ENCODE measurements around the gene C16orf86. TPM values are rescaled to one million over a fixed set of nuclear protein-coding genes. Genes with fewer than 3 reads are reported as not detected.

C16orf86 gene
- polyA plus RNA-seq, 2 of the 4 experiments (the other 2 are of a cell fraction): 0.06 TPM; not detected in 1

- Histone ChIP-seq H3K9me3 (peaks cover 10% of the 10 kb centered on the region), H3K4me3 (no peak overlapping the region), H3K4me2 (no peak overlapping the region), H3K4me1 (no peaks in the 10 kb centered on the region), H3K27ac (no peak overlapping the region)
- DNase-seq (ENCODE audit: low read depth in 1 of 2, low spot score in 1 of 2) (no peak), FAIRE-seq (no peak), ATAC-seq (no peak)
- CTCF ChIA-PET: interaction anchor here (0.6 kb wide), 1 partner anchor 348 kb away, joined by 3 read pairs; no protein-coding TSS in a partner anchor
- POLR2A ChIA-PET: no interaction called here
- TF ChIP-seq CHD2 (IDR thresholded peaks at IDR 0.05; ENCODE audit: low read length, partially characterized antibody): no peak
- TF ChIP-seq, protein P1, sequence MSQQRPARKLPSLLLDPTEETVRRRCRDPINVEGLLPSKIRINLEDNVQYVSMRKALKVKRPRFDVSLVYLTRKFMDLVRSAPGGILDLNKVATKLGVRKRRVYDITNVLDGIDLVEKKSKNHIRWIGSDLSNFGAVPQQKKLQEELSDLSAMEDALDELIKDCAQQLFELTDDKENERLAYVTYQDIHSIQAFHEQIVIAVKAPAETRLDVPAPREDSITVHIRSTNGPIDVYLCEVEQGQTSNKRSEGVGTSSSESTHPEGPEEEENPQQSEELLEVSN (IDR thresholded peaks at IDR 0.05; ENCODE audit: borderline replicate concordance, low read depth): no peak
- no peak for TF ChIP-seq GATA3 (IDR thresholded peaks at IDR 0.05; ENCODE audit: borderline replicate concordance)
- 82% methylated on average over 4 of the region's 4 CpGs for WGBS (ENCODE audit: missing lambda C conversion rate)
Observed at GRCh38 chr16:67702130-67702529, 35.5 kb downstream of the C16orf86 start.

- FAIRE-seq (no peak), ATAC-seq (no peak), DNase-seq (ENCODE audit: low read depth in 1 of 2, low spot score in 1 of 2) (no peak)
- TF ChIP-seq MAFK (IDR thresholded peaks at IDR 0.05; ENCODE audit: partially characterized antibody): no peak
- TF ChIP-seq TFCP2L1 (CRISPR knock-in tag; IDR thresholded peaks at IDR 0.05): no peak
- no peak for TF ChIP-seq RFX5 (IDR thresholded peaks at IDR 0.05)
- TF ChIP-seq, protein P2, sequence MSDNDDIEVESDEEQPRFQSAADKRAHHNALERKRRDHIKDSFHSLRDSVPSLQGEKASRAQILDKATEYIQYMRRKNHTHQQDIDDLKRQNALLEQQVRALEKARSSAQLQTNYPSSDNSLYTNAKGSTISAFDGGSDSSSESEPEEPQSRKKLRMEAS (IDR thresholded peaks at IDR 0.05): no peak
- TF ChIP-seq POLR2A (IDR thresholded peaks at IDR 0.05; ENCODE audit: low read length): no peak
- TF ChIP-seq FOSL2 (IDR thresholded peaks at IDR 0.05): no peak
- TF ChIP-seq FOSL2 (CRISPR knock-in tag; IDR thresholded peaks at IDR 0.05): no peak
- TF ChIP-seq PBX3 (IDR thresholded peaks at IDR 0.05): no peak
- no peak for TF ChIP-seq SMC3 (IDR thresholded peaks at IDR 0.05)
- no peak for TF ChIP-seq BHLHE40 (IDR thresholded peaks at IDR 0.05; ENCODE audit: low read depth, low read length)
- no peak for TF ChIP-seq JUNB (IDR thresholded peaks at IDR 0.05)
- no peak for TF ChIP-seq RNF2 (IDR thresholded peaks at IDR 0.05; ENCODE audit: borderline replicate concordance, low read depth)
- no peak for TF ChIP-seq CTCF (IDR thresholded peaks at IDR 0.05)
- TF ChIP-seq HEYL (CRISPR knock-in tag; IDR thresholded peaks at IDR 0.05): no peak
- TF ChIP-seq EHF (CRISPR knock-in tag; IDR thresholded peaks at IDR 0.05): no peak
- no peak overlapping the region for H3K4me3 ChIP-seq
- peaks cover 10% of the 10 kb centered on the region for H3K9me3 ChIP-seq
- 84% methylated on average over 2 of the region's 2 CpGs for WGBS (ENCODE audit: missing lambda C conversion rate)
- no peak overlapping the region for H3K4me2 ChIP-seq
- no peaks in the 10 kb centered on the region for H3K4me1 ChIP-seq
- no peak overlapping the region for H3K27ac ChIP-seq
- ChIA-PET POLR2A (no interaction called here), CTCF (no interaction called here)
Observed at GRCh38 chr16:67703626-67704025, 37.0 kb downstream of the C16orf86 start.

DNA sequence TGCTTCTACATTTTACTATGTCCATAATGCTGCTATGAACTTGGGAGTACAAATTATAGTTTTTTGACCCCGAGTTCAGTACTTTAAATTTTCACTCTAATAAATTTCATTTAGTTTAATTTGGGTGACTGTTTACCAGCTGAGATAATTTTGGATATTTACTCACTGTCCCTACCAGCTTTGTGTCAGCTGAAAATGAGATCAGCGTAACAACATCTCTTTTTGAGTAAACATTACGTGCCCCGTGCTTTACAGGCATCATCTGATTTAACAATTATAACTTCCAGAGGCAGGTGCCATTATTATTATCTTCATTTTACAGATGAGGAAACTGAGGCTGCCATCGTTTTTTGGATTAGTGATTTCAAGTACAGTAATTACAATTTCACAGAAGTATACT lies 37.5 kb downstream of the C16orf86 start:
- no peak for TF ChIP-seq HES2 (IDR thresholded peaks at IDR 0.05)
- no peak for TF ChIP-seq CHD2 (IDR thresholded peaks at IDR 0.05; ENCODE audit: low read length, partially characterized antibody)
- TF ChIP-seq TP53 (CRISPR knock-in tag; IDR thresholded peaks at IDR 0.05): no peak
- no peak for TF ChIP-seq MYC (IDR thresholded peaks at IDR 0.05; ENCODE audit: borderline replicate concordance, low read length)
- TF ChIP-seq JUN (IDR thresholded peaks at IDR 0.05): no peak
- TF ChIP-seq SREBF2 (IDR thresholded peaks at IDR 0.05): no peak
- TF ChIP-seq, protein P3, sequence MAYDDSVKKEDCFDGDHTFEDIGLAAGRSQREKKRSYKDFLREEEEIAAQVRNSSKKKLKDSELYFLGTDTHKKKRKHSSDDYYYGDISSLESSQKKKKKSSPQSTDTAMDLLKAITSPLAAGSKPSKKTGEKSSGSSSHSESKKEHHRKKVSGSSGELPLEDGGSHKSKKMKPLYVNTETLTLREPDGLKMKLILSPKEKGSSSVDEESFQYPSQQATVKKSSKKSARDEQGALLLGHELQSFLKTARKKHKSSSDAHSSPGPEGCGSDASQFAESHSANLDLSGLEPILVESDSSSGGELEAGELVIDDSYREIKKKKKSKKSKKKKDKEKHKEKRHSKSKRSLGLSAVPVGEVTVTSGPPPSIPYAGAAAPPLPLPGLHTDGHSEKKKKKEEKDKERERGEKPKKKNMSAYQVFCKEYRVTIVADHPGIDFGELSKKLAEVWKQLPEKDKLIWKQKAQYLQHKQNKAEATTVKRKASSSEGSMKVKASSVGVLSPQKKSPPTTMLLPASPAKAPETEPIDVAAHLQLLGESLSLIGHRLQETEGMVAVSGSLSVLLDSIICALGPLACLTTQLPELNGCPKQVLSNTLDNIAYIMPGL (CRISPR knock-in tag; IDR thresholded peaks at IDR 0.05; ENCODE audit: borderline replicate concordance): no peak
- ChIA-PET CTCF (interaction anchor here (0.6 kb wide), 1 partner anchor 112 kb away, joined by 3 read pairs; no protein-coding TSS in a partner anchor), POLR2A (interaction anchor here (0.6 kb wide), 1 partner anchor 195 kb away, joined by 6 read pairs; no protein-coding TSS in a partner anchor)
- WGBS (ENCODE audit: missing lambda C conversion rate): 78% methylated on average over 5 of the region's 5 CpGs
- Histone ChIP-seq H3K27ac (no peak overlapping the region), H3K9me3 (peaks cover 7% of the 10 kb centered on the region), H3K4me2 (no peak overlapping the region), H3K4me3 (no peak overlapping the region), H3K4me1 (no peaks in the 10 kb centered on the region)
- ATAC-seq: no peak
- DNase-seq (ENCODE audit: low read depth in 1 of 2, low spot score in 1 of 2): no peak
- no peak for FAIRE-seq

Measured in A549 (cell line).